Parathyroid adenoma (tissue), 2 donors: ENCODE measurements around the gene MACROH2A1.

Experiments used
- H2AFZ ChIP-seq: fragments of 300-600 bp; sonication (generic); one replicate; pipeline ENCODE4 v1.7.0; 2017; ENCODE audit warnings: antibody characterized with exemption, mild to moderate bottlenecking
- H3K27ac ChIP-seq: fragments of 300-600 bp; sonication (generic); one replicate; pipeline ENCODE4 v1.7.0; 2017
- H3K27me3 ChIP-seq: fragments of 300-600 bp; sonication (generic); one replicate; pipeline ENCODE4 v1.7.0; 2017; ENCODE audit warnings: low read length; ENCODE audit not compliant: control insufficient read depth, insufficient read depth
- H3K36me3 ChIP-seq: fragments of 300-600 bp; sonication (generic); one replicate; pipeline ENCODE4 v1.7.0; 2017; ENCODE audit warnings: low read length; ENCODE audit not compliant: control insufficient read depth, insufficient read depth
- H3K4me1 ChIP-seq: fragments of 300-600 bp; sonication (generic); one replicate; pipeline ENCODE4 v1.7.0; 2017; ENCODE audit warnings: control low read depth
- H3K4me2 ChIP-seq: fragments of 300-600 bp; sonication (generic); one replicate; pipeline ENCODE4 v1.7.0; 2017; ENCODE audit warnings: low read length
- H3K4me3 ChIP-seq: fragments of 300-600 bp; sonication (generic); one replicate; pipeline ENCODE4 v1.7.0; 2017; ENCODE audit warnings: low read depth, low read length
- H3K79me2 ChIP-seq: fragments of 300-600 bp; sonication (generic); one replicate; pipeline ENCODE4 v1.7.0; 2017; ENCODE audit warnings: control low read depth
- H3K9ac ChIP-seq: fragments of 300-600 bp; sonication (generic); one replicate; pipeline ENCODE4 v1.7.0; 2017; ENCODE audit warnings: mild to moderate bottlenecking
- H3K9me3 ChIP-seq: fragments of 300-600 bp; sonication (generic); one replicate; pipeline ENCODE4 v1.7.0; 2017; ENCODE audit warnings: low read length; ENCODE audit not compliant: control insufficient read depth
- TF ChIP-seq, protein P1 (sequence below): fragments of 300-600 bp; sonication (generic); IDR thresholded peaks from one replicate; pipeline ENCODE4 v1.7.0; 2017; ENCODE audit warnings: antibody characterized with exemption, mild to moderate bottlenecking
- donor health status: primary hyperparathyroidism.

The MACROH2A1 gene

DNA sequence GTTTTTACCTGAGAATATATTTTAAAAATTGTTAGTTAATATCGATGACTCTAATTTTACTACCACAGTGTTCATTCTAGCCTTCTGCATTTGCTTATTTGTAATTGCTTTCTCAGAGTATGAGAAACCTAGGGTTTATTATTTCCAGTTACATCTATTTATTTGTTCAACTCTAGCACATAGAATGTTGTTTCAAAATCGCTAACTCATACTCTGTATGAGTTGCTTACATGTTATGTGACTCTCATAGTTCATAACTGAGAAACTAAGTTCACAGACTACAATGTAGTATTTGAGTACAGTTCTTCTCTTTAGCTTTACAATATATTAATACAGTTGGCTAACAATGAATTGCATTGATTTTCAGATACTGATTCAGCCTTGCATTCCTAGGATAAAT lies 103.2 kb downstream of the MACROH2A1 start:
- H3K4me1 ChIP-seq, result no peaks in the 10 kb centered on the region
- no peaks in the 10 kb centered on the region for H3K9me3 ChIP-seq
- no peaks in the 10 kb centered on the region for H3K27me3 ChIP-seq
- no peak overlapping the region for H2AFZ ChIP-seq
- no peak overlapping the region for H3K9ac ChIP-seq
- no peak overlapping the region for H3K4me2 ChIP-seq
- no peaks in the 10 kb centered on the region for H3K79me2 ChIP-seq
- no peaks in the 10 kb centered on the region for H3K36me3 ChIP-seq
- no peak overlapping the region for H3K4me3 ChIP-seq
- TF ChIP-seq, protein P1, sequence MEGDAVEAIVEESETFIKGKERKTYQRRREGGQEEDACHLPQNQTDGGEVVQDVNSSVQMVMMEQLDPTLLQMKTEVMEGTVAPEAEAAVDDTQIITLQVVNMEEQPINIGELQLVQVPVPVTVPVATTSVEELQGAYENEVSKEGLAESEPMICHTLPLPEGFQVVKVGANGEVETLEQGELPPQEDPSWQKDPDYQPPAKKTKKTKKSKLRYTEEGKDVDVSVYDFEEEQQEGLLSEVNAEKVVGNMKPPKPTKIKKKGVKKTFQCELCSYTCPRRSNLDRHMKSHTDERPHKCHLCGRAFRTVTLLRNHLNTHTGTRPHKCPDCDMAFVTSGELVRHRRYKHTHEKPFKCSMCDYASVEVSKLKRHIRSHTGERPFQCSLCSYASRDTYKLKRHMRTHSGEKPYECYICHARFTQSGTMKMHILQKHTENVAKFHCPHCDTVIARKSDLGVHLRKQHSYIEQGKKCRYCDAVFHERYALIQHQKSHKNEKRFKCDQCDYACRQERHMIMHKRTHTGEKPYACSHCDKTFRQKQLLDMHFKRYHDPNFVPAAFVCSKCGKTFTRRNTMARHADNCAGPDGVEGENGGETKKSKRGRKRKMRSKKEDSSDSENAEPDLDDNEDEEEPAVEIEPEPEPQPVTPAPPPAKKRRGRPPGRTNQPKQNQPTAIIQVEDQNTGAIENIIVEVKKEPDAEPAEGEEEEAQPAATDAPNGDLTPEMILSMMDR, result no peak
- no peak overlapping the region for H3K27ac ChIP-seq

DNA sequence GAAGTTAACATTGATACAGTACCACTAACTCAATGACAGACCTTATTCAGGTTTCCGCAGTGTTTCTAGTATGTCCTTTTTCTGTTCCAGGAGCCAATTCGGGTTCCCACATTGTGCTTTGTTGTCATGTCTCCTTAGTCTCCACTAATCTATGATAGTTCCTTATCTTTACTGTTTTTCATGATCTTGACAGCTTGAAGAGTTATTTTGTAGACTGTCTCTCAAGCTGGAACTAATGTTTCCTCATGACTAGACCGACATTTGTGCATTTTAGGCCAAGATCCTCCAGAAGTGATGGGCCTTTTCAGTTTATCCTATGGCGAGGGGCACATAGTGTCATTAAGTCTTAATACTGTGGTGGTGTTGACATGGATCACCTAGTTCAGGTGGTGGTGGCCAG lies 104.2 kb downstream of the MACROH2A1 start:
- Histone ChIP-seq H3K79me2 (no peaks in the 10 kb centered on the region), H3K9me3 (no peaks in the 10 kb centered on the region), H3K4me3 (no peak overlapping the region), H3K4me1 (no peaks in the 10 kb centered on the region), H2AFZ (no peak overlapping the region), H3K36me3 (no peaks in the 10 kb centered on the region), H3K27ac (no peak overlapping the region), H3K4me2 (no peak overlapping the region), H3K9ac (no peak overlapping the region), H3K27me3 (no peaks in the 10 kb centered on the region)
- TF ChIP-seq, protein P1, result no peak

DNA sequence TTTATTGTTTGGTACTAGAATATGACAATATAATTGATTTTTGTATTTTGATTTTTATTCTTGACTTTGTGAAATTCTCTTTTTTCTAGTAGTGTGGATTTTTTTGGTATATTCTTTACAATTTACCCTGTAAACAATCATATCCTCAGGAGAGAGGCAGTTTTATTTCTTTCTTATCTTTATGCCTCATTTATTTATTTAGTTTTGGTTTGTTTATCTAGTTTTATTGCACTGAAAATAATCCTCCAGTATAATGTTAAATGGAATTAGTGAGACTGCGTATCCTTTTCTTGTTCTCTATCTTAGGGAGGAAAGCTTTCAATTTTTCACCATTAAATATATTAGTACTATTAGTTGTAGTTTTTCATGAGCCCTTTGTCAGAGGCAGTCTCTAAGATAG lies 109.4 kb downstream of the MACROH2A1 start:
- Histone ChIP-seq H3K4me2 (no peak overlapping the region), H3K36me3 (no peaks in the 10 kb centered on the region), H3K4me3 (no peak overlapping the region), H2AFZ (no peak overlapping the region), H3K79me2 (no peaks in the 10 kb centered on the region), H3K27ac (no peak overlapping the region), H3K9me3 (no peaks in the 10 kb centered on the region), H3K27me3 (no peaks in the 10 kb centered on the region), H3K9ac (no peak overlapping the region), H3K4me1 (no peaks in the 10 kb centered on the region)
- TF ChIP-seq, protein P1, result no peak

DNA sequence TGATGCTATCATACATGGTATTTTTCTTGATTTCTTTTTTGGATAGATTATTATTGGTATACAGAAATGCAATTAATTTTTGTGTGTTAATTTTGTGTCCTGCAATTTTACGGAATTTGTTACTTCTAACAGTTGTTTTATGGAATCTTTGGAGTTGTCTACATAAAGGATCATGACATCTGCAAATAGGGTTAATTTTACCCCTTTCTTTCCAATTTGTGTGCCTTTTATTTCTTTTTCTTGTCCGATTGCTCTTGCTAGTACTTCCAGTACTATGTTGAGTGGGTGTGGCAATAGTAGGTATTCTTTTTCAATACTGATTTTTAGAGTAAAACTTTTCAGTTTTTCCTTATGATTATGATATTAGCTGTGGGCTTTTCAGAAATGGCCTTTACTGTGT lies 111.5 kb downstream of the MACROH2A1 start:
- no peaks in the 10 kb centered on the region for H3K79me2 ChIP-seq
- no peaks in the 10 kb centered on the region for H3K27me3 ChIP-seq
- H3K9me3 ChIP-seq, result no peaks in the 10 kb centered on the region
- no peaks in the 10 kb centered on the region for H3K36me3 ChIP-seq
- no peak overlapping the region for H3K9ac ChIP-seq
- H3K27ac ChIP-seq, result no peak overlapping the region
- TF ChIP-seq, protein P1, result no peak
- no peaks in the 10 kb centered on the region for H3K4me1 ChIP-seq
- H3K4me3 ChIP-seq, result no peak overlapping the region
- no peak overlapping the region for H3K4me2 ChIP-seq
- no peak overlapping the region for H2AFZ ChIP-seq
